ENCODE measurements around the gene ACMSD.

ACMSD gene

DNA sequence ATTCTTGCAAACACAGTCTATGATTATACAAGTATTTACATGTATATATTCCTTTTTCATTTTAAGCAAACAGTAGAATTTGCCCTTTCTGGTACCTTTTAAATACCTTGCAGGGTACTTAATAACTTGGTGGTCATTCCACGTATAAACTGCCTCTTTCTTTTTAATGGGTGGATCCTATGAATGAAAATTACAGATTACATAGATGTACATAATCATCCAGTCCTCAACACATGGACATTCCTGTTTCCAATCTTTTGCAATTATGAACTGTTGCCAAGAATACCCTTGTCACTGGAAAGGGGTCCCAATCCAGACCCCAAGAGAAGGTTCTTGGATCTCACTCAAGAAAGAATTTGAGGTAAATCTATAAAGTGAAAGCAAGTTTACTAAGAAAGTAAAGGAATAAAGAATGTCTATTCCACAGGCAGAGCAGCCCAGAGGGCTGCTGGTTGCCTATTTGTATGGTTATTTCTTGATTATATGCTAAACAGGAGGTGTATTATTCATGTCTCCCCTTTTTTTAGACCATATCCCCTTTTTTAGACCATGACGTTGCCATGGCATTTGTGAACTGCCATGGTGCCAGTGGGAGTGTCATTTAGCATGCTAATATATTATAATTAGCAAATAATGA, 72.5 kb downstream of the ACMSD start:
- DNase-seq = no peak

DNA sequence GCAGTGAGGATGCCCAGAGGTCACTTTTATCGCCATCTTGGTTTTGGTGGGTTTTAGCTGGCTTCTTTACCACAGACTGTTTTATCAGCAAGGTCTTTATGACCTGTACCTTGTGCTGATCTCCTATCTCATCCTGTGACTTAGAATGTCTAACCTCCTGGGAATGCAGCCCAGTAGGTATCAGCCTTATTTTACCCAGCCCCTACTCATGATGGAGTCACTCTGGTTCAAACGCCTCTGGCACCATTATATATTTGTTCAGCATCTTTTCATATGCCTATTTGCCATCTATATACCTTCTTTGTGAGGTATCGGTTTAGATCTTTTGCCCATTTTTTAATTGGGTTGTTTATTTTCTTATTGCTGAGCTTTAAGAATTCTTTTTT, 73.0 kb downstream of the ACMSD start:
- no peak for DNase-seq

DNA sequence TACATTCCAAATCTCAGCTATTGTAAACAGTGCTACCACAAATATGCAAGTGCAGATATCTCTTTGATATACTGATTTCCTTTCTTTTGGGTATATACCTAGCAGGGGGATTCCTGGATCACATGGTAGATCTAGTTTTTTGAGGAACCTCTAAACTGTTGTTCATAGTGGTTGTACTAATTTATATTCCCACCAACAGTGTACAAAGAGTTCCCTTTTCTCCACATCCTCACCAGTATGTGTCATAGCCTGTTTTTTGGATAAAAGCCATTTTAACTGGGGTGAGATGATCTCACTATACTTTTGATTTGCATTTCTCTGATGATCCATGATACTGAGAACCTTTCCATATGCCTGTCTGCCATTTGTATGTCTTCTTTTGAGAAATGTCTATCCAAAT, 73.9 kb downstream of the ACMSD start:
- peak; percentile 43 for DNase-seq

GRCh38 chr2:134917360-134917865, 79.0 kb downstream of the ACMSD start:
- peak; percentile 2 for DNase-seq

DNA sequence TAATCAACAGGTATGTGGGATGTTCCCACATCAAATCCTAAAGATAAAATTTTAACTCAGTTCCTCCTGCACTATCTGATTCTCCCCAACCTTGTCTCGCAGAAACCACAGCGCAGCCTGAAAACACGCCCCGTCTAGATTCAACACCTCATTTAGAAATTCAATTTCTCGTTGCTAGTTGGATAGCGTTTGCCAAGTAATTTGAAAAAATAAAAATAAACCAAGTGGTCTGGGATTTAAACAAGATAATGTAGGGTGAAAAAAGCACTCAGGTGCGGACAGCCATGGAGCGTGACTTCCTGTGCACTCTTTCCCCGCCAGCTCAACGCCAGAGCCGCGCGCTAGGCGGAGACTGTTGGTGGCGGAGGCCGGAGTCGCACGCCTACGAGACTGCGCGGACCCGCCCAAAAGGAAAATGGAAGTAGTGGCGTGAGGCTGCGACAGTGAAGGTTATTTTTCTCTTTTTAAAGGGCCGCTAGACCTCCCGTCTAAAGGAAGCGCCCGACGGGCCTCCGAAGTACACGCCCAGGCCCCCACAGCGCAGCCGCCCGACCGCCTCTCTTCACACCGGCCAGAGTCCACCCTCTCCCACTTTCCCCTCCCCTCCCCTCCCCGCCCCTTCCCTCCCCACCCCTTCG, 79.6 kb downstream of the ACMSD start:
- DNase-seq = no peak

DNA sequence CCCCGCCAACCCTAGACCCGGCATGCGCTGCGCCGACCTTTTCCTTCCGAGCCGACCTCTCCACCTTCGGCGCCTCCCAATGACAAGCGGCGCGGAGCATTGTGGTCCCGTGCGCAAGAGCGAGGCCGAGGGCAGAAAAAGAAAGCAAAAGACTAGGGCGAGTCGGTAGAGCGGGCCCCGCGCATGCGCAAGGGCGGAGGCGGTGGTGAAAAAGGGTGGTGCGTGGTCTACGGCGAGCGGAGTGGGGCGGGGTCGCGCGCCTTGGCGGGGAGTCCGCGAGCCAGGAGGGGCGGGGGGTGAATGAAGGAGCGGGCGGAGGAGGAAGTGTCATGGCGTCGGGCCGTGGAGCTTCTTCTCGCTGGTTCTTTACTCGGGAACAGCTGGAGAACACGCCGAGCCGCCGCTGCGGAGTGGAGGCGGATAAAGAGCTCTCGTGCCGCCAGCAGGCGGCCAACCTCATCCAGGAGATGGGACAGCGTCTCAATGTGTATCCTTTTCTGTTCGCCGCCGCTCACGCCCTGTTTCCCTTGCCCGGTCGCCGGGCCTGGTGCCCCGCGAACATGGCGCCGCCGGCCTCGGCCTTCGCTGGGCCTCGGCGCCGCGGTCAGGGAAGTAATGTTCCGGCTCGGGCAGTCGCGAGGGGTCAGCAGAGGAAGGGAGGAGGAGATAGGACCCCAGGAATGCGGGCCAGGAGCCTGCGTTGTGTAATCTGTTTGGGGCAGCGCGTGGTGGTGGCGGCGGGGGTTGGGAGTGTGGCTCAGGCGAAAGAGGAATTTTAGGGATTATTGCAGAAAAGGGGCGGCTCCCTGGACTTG, 80.3 kb downstream of the ACMSD start, which contains the start of gene CCNT2:
Gene CCNT2, plus strand, starts transcription at position 297 of the 815 bp plus-strand sequence. Its CDS starts 33 bp downstream, at position 330.
- peak; percentile 100 for DNase-seq

DNA sequence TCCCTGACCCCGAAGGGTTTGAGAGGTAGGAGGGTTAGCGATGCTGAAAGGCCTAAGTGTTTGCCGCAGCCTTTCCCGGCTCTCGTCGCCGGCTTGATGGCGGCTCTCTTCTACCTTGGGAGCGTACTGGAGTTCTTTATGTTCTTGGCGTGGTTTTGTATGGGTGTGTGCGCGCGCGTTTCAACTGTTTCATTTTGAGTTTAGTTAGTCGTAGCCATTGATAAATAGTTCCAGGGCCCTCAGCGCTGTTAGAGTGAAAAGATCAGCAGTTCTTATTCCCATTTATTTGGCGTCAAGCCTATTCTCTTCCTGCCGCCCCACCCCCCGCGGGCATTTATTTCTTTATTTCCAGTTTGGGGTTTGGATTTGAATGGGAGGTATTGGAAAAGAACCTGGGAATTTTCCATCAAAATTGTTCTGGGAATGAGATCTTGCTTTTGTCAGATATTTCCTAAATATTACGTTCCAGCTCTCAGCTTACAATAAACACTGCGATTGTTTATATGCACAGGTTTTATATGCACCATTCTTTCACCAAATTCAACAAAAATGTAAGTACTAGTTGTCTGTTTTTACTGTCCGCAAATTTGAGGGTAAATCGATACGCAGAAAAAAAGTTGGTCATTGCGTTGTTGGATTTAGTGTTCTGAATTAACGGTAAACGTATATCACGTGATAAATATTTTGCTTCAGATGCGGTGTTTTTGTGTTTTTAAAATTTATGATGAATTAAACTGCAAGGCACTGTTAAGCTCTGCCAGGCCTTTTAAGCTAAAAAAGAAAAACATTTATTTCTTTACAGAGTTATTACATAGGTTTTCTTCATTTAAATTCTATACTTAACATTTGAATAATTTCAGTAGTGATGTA, 81.2 kb downstream of the ACMSD start:
- peak; percentile 21 for DNase-seq

GRCh38 chr2:134924912-134925311, 86.5 kb downstream of the ACMSD start:
- DNase-seq = no peak

DNA sequence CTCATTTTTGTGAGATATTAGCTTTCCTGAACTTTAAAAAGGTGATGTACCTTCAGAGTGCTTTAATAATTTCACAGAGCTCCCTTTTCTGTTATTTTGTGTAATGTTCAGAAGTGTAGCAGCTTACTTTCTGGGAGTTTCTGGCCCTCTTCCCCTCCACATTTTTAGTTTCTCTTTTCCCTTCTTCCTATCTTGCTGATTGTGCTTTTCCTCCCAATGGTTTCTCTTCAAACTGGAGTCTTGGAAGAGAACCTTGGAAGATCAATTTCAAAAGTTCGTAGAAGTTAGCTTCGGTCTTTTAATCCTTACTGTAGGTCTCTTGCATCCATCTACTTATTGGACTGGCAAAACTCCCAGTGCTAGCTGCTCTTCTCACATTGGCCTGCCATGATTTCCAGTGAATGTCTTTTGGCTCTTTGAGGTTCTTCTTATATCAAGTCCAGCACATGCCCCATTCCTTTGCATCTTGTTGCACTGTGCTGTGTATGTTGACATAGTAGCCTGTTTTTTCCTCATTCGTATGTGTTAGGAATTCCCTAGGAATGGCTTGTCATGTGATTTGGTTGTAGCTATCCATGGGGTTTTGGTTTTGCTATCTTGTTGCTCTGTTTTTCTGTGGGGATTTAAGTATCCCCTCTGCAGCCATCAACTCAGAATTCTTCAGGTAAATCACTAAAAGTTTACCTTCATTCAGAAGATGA, 88.0 kb downstream of the ACMSD start:
- peak; percentile 6 for DNase-seq

DNA sequence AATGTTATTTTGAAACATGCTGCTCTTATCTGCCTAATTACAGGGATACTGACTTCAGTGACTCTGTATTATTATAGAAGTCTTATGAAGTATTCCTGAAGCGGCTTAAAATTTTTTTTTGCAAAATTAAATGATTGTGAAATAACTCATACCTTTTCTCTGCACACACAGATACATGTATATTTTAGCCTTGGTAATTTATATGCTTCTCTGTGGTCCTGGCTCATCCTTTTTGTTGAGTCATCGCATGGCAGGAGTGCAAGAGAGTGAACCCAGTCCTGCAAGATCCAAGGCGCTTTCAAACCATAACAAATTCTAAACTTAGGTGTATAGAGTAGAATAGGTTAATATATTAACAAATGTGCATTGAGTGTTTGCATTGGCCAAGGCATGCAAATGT, 88.8 kb downstream of the ACMSD start:
- DNase-seq = peak; percentile 44

DNA sequence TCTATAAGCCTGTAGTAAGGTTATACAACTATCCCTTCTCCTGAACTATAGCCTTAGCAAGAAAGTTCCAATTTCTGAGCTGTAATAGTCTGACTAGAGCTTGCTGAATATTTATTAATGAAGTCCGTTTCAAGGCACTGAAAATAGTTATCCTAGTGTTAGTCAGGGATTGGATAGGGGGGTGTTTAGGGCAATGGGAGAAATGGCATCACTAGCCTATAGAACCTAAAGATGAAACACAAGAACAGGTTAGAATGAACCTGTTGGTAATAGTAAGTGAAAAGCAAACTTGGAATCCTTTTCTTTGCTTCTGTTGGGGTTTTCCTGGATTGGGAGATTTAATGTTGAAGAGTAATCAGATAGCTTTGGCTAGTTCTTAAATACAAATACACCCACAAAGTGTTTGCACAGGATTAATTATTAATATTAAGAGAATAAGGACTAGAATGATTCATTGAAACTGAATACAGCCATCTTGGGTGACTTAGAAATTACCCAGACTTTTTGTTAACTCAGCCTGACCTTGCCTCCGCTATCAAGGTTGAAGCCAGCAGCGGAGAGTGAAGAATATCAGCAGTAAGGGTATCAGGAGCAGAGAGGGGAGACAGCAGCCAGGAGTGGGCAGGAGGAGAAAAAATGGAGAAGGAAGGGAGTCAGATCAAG, 94.6 kb downstream of the ACMSD start:
- no peak for DNase-seq

DNA sequence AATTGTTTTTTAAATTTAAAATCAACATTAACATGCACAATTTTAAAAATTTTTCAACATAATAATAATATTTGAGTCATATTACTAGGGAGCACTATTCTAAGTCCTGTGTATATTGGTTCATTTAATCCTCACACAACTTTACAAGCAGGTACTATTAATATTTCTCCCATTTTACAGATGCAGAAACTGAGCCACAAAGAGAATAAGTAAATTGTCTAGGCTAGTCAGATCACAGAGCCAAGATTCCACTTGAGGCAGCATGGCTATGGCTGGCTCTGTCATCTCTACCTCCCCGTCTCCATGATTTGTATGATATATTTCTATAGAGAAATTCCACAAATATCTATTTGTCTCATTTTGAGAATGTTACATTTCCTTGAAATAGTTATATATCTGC, 95.3 kb downstream of the ACMSD start:
- DNase-seq = no peak

- no peak for DNase-seq
These were observed 95.7 kb downstream of the ACMSD start for GRCh38 chr2:134934150-134934549.

- DNase-seq = no peak
These were observed 96.2 kb downstream of the ACMSD start for GRCh38 chr2:134934641-134935040.

- no peak for DNase-seq
These were observed 98.3 kb downstream of the ACMSD start for GRCh38 chr2:134936691-134937090.

- no peak for DNase-seq
These were observed 105.1 kb downstream of the ACMSD start for GRCh38 chr2:134943540-134943939.

GRCh38 chr2:134944975-134945374, 106.6 kb downstream of the ACMSD start:
- DNase-seq = no peak

GRCh38 chr2:134946073-134946472, 107.7 kb downstream of the ACMSD start:
- no peak for DNase-seq

DNA sequence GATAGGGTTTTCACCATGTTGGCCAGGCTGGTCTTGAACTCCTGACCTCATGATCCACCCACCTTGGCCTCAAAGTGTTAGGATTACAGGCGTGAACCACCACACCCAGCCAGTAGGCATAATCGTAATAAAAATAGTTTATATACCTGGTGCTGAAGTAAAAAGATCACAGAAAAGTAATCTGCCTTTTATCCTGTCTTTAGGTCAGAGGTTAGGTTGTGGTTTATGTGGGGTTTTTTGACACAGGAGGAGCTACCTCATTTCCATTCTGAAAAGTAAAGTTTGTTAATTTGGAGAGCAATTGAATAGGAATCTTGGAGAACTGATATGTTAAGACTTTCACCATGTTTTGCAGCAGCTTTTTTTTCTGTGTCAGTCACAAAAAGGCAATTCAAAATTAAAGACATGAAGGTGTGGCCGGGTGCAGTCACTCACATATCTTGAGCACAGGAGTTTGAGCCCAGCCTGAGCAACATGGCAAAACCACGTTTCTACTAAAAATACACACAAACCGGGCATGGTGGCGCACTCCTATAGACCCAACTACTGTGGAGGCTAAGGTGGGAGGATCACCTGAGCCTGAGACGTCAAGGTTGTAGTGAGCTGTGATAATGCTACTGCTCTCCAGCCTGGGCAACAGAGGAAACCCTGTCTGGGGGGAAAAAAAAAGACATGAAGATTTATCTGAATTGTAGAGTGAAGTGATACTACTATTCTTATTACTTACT, 111.7 kb downstream of the ACMSD start:
- no peak for DNase-seq

GRCh38 chr2:134950886-134951285, 112.5 kb downstream of the ACMSD start:
- no peak for DNase-seq

All from fibroblast of skin of right quadriceps (primary cell).